Adrenal gland (tissue), 5 donors: ENCODE results near the gene LRP1B.

Source experiments
- POLR2A ChIP-seq, 2 donors: fragments of 450-650 bp; IDR thresholded peaks; one replicate each; pipeline ENCODE4 v1.6.1; 2017; ENCODE audit warnings: antibody characterized with exemption in 2 of 2, mild to moderate bottlenecking in 2 of 2, moderate library complexity in 1 of 2
- TF ChIP-seq, protein P1 (sequence below), 6 experiments: fragments of 450-650 bp in 4 of 6; fragments of 200-600 bp in 2 of 6; sonication (generic) in 1 of 6; IDR thresholded peaks; 1 replicate in 5 of 6; 2 replicates in 1 of 6; pipeline versions ENCODE4 v1.5.1 to v1.8.0; 2016 to 2021; ENCODE audit warnings: antibody characterized with exemption in 6 of 6, mild to moderate bottlenecking in 2 of 6, moderate library complexity in 1 of 6
- donor health status: DM: no; HTN: no; CAD: no.

DNA sequence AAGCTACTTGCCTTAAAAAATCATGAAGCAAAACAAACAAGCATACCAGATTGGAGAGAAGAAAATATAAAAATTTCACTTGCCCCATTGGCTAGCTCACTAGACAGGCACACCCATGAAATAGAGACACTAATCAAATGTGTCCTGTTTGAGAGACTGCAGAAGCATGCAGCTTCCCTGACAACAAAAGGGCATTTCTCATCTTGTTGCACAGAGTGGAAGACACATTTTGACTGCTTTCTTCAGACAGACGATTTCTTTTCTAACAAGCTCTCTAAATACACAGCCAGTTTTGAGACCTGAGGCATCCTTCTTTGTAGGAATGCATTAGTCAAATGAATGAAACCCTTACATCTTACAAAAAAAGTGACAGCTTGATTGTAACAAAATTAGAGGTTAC, 1792.0 kb downstream of the LRP1B start:
- TF ChIP-seq POLR2A (IDR thresholded peaks at IDR 0.05), result no peak
- TF ChIP-seq, protein P1, sequence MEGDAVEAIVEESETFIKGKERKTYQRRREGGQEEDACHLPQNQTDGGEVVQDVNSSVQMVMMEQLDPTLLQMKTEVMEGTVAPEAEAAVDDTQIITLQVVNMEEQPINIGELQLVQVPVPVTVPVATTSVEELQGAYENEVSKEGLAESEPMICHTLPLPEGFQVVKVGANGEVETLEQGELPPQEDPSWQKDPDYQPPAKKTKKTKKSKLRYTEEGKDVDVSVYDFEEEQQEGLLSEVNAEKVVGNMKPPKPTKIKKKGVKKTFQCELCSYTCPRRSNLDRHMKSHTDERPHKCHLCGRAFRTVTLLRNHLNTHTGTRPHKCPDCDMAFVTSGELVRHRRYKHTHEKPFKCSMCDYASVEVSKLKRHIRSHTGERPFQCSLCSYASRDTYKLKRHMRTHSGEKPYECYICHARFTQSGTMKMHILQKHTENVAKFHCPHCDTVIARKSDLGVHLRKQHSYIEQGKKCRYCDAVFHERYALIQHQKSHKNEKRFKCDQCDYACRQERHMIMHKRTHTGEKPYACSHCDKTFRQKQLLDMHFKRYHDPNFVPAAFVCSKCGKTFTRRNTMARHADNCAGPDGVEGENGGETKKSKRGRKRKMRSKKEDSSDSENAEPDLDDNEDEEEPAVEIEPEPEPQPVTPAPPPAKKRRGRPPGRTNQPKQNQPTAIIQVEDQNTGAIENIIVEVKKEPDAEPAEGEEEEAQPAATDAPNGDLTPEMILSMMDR (IDR thresholded peaks at IDR 0.05), result no peak
